Prostate gland (tissue), 2 donors: ENCODE results near the gene LDLRAD4. TPM values are rescaled to one million over a fixed set of nuclear protein-coding genes. Genes with fewer than 3 reads are reported as not detected.

ENCODE experiments used
- DNase-seq: peaks from one replicate; pipeline ENCODE4 v3.0.0-alpha.2; 2019; ENCODE audit warnings: low spot score
- H3K27ac ChIP-seq, 2 donors: fragments of 200-600 bp; sonication (generic); 2 replicates each; pipeline ENCODE4 v1.5.1; 2017 to 2019
- H3K27me3 ChIP-seq: fragments of 200-600 bp; sonication (generic); replicated peaks from 2 replicates; pipeline ENCODE4 v1.5.1; 2019; ENCODE audit not compliant: insufficient read depth
- H3K36me3 ChIP-seq, 2 donors: fragments of 200-600 bp; sonication (generic); 1 replicate in 1 of 2; 2 replicates in 1 of 2; pipeline versions ENCODE4 v1.5.1 to v1.8.1; 2017 to 2019
- H3K4me1 ChIP-seq: fragments of 200-600 bp; sonication (generic); replicated peaks from 2 replicates; pipeline ENCODE4 v1.5.1; 2019
- H3K4me3 ChIP-seq, 2 donors: fragments of 200-600 bp; sonication (generic); 2 replicates each; pipeline ENCODE4 v1.5.1; 2017 to 2019
- H3K9me3 ChIP-seq: fragments of 200-600 bp; sonication (generic); 2 replicates; pipeline ENCODE4 v1.5.1; 2017
- POLR2A ChIP-seq: fragments of 450-650 bp; IDR thresholded peaks from one replicate; pipeline ENCODE4 v1.6.1; 2016; ENCODE audit warnings: antibody characterized with exemption, mild to moderate bottlenecking
- POLR2AphosphoS5 ChIP-seq: sonication (generic); formaldehyde crosslinking; IDR thresholded peaks from one replicate; pipeline ENCODE4 v1.6.1; 2017; ENCODE audit warnings: antibody characterized with exemption
- WGBS: methylation state at CpG from one replicate; pipeline ENCODE4 v1.1.5; 2018; 5-methylcytosine and 5-hydroxymethylcytosine counted together
- intact Hi-C: fragments of 100-400 bp; cut with DNase I; formaldehyde crosslinking; loops from one replicate; pipeline ENCODE4 v1.14.2; 2022
- total RNA-seq, 2 donors: library from RNA; depleted of rRNA; stranded (reverse); fragments of >200 nt; gene quantifications; one replicate each; pipeline ENCODE4 v1.1.0, GENCODE V29; 2016
- TF ChIP-seq, protein P1 (sequence below), 4 experiments: fragments of 200-600 bp in 2 of 4; fragments of 450-650 bp in 2 of 4; sonication (generic) in 2 of 4; IDR thresholded peaks; 1 replicate in 3 of 4; 2 replicates in 1 of 4; pipeline ENCODE4 v1.5.1; 2016 to 2019; ENCODE audit warnings: antibody characterized with exemption in 4 of 4, mild to moderate bottlenecking in 2 of 4, moderate library complexity in 2 of 4

The LDLRAD4 gene
- total RNA-seq, 2 donors from 2014 or later, result 59.9 to 107 TPM

DNA sequence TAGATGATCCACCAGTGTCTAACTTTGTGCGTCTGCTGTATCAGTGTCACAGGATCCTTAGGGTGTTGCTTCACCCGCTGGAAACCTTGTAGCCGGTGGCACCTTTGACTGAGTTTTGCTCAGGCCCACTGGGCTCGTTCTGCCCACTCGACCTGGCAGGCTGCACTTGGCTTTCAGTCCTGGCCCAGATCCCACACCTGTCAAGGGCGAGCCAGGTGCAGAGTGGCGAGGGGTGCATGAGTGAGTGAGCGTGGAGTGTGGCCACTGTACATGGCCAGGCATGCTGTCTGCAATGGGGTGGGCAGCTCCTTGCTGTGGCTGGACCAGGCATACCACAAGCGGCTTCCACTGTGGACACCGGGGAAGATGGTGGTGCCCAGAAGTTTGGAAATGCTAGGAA is 328.8 kb downstream of the LDLRAD4 start:
- TF ChIP-seq, protein P1, sequence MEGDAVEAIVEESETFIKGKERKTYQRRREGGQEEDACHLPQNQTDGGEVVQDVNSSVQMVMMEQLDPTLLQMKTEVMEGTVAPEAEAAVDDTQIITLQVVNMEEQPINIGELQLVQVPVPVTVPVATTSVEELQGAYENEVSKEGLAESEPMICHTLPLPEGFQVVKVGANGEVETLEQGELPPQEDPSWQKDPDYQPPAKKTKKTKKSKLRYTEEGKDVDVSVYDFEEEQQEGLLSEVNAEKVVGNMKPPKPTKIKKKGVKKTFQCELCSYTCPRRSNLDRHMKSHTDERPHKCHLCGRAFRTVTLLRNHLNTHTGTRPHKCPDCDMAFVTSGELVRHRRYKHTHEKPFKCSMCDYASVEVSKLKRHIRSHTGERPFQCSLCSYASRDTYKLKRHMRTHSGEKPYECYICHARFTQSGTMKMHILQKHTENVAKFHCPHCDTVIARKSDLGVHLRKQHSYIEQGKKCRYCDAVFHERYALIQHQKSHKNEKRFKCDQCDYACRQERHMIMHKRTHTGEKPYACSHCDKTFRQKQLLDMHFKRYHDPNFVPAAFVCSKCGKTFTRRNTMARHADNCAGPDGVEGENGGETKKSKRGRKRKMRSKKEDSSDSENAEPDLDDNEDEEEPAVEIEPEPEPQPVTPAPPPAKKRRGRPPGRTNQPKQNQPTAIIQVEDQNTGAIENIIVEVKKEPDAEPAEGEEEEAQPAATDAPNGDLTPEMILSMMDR (IDR thresholded peaks at IDR 0.05), result no peak
- TF ChIP-seq POLR2AphosphoS5 (no peak), POLR2A (no peak)
- no peak for DNase-seq
- Histone ChIP-seq H3K4me1 (peaks cover 20% of the 10 kb centered on the region), H3K4me3 (no peak overlapping the region), H3K9me3 (no peaks in the 10 kb centered on the region), H3K36me3 (no peaks in the 10 kb centered on the region), H3K27ac (no peak overlapping the region), H3K27me3 (no peaks in the 10 kb centered on the region)
- 59% methylated on average over 10 of the region's 10 CpGs for WGBS
- intact Hi-C loops, result no loop called here

DNA sequence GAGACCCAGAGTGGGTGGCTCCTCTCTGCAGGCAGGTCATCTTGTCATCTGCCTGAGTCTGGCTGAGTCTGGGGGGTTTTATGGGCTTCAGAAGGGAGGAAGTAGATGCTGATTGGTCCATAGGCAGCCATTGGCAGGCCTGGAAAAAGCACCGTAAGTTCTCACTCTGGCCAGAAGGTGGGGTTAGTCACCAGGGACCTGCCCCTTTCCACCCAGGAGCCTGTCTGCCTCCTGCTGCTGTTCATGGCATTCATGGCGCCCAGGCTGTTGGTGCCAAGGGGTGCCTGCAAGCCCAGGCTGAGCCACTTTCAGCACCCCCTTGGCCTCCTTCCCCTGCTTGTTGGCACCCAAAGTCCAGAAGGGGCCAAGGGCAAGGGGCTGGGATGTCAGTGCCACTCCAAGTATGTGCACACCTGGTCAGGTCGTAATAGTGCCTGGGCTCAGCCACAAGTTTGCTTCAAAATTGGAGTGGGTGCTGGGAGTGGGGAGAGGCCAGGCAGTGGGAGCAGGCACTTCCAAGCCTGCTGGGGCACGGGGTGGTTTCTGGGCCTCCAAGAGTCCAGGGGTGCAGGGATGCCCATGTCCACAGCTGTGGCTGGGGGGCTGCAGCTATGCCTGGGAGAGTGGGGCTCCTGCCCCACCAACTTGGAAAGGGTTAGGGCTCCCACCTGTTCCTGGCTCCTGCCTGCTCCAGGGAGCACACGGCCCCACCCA is 329.7 kb downstream of the LDLRAD4 start:
- WGBS, result 77% methylated on average over 5 of the region's 5 CpGs
- DNase-seq, result no peak
- no peaks in the 10 kb centered on the region for H3K36me3 ChIP-seq
- TF ChIP-seq POLR2AphosphoS5, result no peak
- no peak for TF ChIP-seq POLR2A
- TF ChIP-seq, protein P1 (IDR thresholded peaks at IDR 0.05), result no peak
- no peaks in the 10 kb centered on the region for H3K27me3 ChIP-seq
- H3K27ac ChIP-seq, result peak overlapping the region in 1 of 2 donors; percentile 26
- intact Hi-C loops, result loop anchor here (2.0 kb wide), 1 partner anchor 327 kb away; no protein-coding TSS in a partner anchor
- H3K9me3 ChIP-seq, result no peaks in the 10 kb centered on the region
- H3K4me1 ChIP-seq, result peaks cover 16% of the 10 kb centered on the region
- H3K4me3 ChIP-seq, result no peak overlapping the region

DNA sequence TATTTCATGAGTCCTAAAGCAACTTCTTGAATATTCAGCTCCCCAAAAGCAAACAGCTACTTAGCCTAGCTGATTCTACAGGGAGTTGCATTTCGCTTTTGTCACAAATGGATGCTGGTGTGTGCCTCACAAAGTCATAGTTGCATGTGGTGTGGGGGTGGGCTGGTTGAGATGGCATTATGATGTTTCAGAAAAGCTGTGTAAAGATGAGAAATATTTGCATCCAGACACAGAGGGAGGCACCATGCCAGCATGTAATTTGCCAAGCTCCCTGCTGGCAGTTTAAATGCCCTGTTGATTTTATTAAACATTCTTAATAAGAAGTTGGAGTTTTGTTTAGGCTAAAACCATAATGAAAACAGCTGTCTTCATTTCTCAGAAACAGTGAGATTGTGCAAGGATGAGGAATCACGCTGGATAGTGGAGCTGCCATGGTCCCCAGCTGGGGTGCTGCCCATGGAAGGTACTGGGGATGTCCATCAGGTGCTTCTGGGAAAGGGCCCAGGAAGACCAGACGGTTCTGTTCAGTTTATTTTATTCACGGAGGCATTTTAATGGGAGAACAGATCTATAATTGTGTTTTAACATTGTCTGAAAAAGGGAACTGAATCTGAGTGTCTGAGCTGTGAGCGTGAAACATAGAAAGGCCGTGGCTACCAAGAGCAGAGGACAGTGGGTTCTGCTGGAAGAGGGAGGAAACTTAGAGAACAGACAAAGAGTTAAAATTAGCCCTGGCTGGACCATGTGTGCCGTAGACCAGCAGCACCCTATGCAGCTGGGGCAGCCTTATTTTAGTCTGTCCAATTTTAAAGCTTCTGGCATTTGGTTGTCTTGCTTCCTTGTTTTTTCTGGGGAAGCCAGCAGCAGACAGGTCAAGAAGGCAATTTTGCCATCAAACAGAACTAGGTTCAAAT is 330.7 kb downstream of the LDLRAD4 start:
- intact Hi-C loops, result loop anchor here (2.0 kb wide), 1 partner anchor 328 kb away; no protein-coding TSS in a partner anchor
- no peaks in the 10 kb centered on the region for H3K9me3 ChIP-seq
- WGBS, result 26% methylated on average over 7 of the region's 7 CpGs
- DNase-seq, result peak; percentile 55
- H3K4me3 ChIP-seq, result no peak overlapping the region
- H3K27ac ChIP-seq, result peak overlapping the region; percentile 26 to 53
- TF ChIP-seq, protein P1 (IDR thresholded peaks at IDR 0.05), result no peak
- TF ChIP-seq POLR2AphosphoS5, result peak; percentile 54
- peaks cover 12% of the 10 kb centered on the region for H3K4me1 ChIP-seq
- H3K27me3 ChIP-seq, result no peaks in the 10 kb centered on the region
- no peaks in the 10 kb centered on the region for H3K36me3 ChIP-seq

DNA sequence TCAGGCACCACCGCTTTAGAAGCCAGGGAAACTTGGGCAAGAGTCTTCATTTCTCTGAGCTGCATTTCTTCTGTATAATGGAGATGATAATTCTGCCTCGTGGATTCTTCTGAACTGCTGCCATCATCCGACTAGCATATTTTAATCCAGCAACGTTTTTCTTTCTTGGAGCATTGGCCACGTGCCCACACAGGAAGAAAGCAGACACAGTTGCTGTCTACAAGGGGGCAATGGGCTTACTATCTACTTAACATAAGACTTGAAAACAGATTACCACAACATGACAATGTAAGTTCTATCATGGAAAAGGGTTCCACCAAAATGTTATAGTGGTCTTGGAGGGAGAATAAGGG is 331.3 kb downstream of the LDLRAD4 start:
- TF ChIP-seq, protein P1 (IDR thresholded peaks at IDR 0.05), result no peak
- TF ChIP-seq POLR2A (no peak), POLR2AphosphoS5 (no peak)
- intact Hi-C loops, result loop anchor here (2.0 kb wide), 1 partner anchor 329 kb away; no protein-coding TSS in a partner anchor
- no peaks in the 10 kb centered on the region for H3K36me3 ChIP-seq
- no peaks in the 10 kb centered on the region for H3K27me3 ChIP-seq
- no peaks in the 10 kb centered on the region for H3K9me3 ChIP-seq
- peaks cover 12% of the 10 kb centered on the region for H3K4me1 ChIP-seq
- no peak for DNase-seq
- 9% methylated on average over 5 of the region's 5 CpGs for whole genome bisulfite sequencing
- no peak overlapping the region for H3K4me3 ChIP-seq
- peak overlapping the region; percentile 26 to 53 for H3K27ac ChIP-seq
